BJ (cell line): ENCODE measurements around the gene MAPK11. TPM values are rescaled to one million over a fixed set of nuclear protein-coding genes. Genes with fewer than 3 reads are reported as not detected.

Experiments
- CTCF ChIA-PET: fragments of 350-600 bp; formaldehyde crosslinking; extraction: SDS; loops from one replicate; lab custom pipeline; 2021; ENCODE audit warnings: antibody characterized with exemption, inconsistent platforms; lab: Yijun Ruan, JAX
- POLR2A ChIA-PET: fragments of 300-600 bp; sonication (Branson Sonifier 250); formaldehyde crosslinking; extraction: SDS; loops from one replicate; lab custom pipeline; 2021; ENCODE audit warnings: antibody characterized with exemption; lab: Charles Lee
- DNase-seq: peaks from one replicate; pipeline ENCODE4 v3.0.0-alpha.2; 2011; ENCODE audit warnings: low read depth
- H3K27me3 ChIP-seq: 2 replicates; pipeline ENCODE4 v1.6.0; 2011; ENCODE audit warnings: low read length; ENCODE audit not compliant: control insufficient read depth, insufficient read depth
- H3K36me3 ChIP-seq: 2 replicates; pipeline ENCODE4 v1.5.1; 2011; ENCODE audit warnings: low read length; ENCODE audit not compliant: control insufficient read depth, insufficient read depth
- H3K4me3 ChIP-seq: 2 replicates; pipeline ENCODE4 v1.5.1; 2011; ENCODE audit warnings: low read depth, mild to moderate bottlenecking, control low read depth, low read length
- CTCF ChIP-seq: IDR thresholded peaks from 2 replicates; pipeline ENCODE4 v1.5.1; 2011; ENCODE audit warnings: low read depth, mild to moderate bottlenecking, control low read depth, inconsistent platforms, low read length, moderate library complexity; ENCODE audit not compliant: insufficient read depth
- polyA plus RNA-seq: library from polyadenylated mRNA; depleted of rRNA; stranded (reverse); fragments of >200 nt; gene quantifications from 2 replicates; pipeline ENCODE4 v1.2.3, GENCODE V29; 2011

MAPK11 gene
- polyA plus RNA-seq, 1 experiment, result 19.6 TPM

- H3K4me3 ChIP-seq, result no peak overlapping the region
- no peak for TF ChIP-seq CTCF
- CTCF ChIA-PET, result interaction anchor here (4.3 kb wide), 1 partner anchor 9 kb away, joined by 23 read pairs; the partner anchor contains the start of gene DENND6B
Measured at GRCh38 chr22:50317178-50317577, 47.0 kb upstream of the MAPK11 start.

GRCh38 chr22:50316114-50317065, 46.2 kb upstream of the MAPK11 start:
- TF ChIP-seq CTCF, result no peak
- Histone ChIP-seq H3K36me3 (peaks cover 2% of the 10 kb centered on the region; the same call in 1 of the 2 replicates), H3K27me3 (no peaks in the 10 kb centered on the region), H3K4me3 (no peak overlapping the region)
- ChIA-PET CTCF (interaction anchor here (4.3 kb wide), 1 partner anchor 10 kb away, joined by 23 read pairs; the partner anchor contains the start of gene DENND6B), POLR2A (no interaction called here)
- DNase-seq, result no peak

More at GRCh38 chr22:50317178-50317577, 47.0 kb upstream of the MAPK11 start:
- no peaks in the 10 kb centered on the region for H3K36me3 ChIP-seq
- no peak for DNase-seq
- POLR2A ChIA-PET, result no interaction called here
- H3K27me3 ChIP-seq, result no peaks in the 10 kb centered on the region

GRCh38 chr22:50315289-50316113, 45.3 kb upstream of the MAPK11 start:
- no peak for TF ChIP-seq CTCF
- ChIA-PET CTCF (interaction anchor here (4.3 kb wide), 1 partner anchor 11 kb away, joined by 23 read pairs; the partner anchor contains the start of gene DENND6B), POLR2A (no interaction called here)
- DNase-seq, result no peak
- H3K36me3 ChIP-seq, result peaks cover 2% of the 10 kb centered on the region; the same call in 1 of the 2 replicates
- no peaks in the 10 kb centered on the region for H3K27me3 ChIP-seq
- no peak overlapping the region for H3K4me3 ChIP-seq

GRCh38 chr22:50314455-50315288, 44.5 kb upstream of the MAPK11 start:
- TF ChIP-seq CTCF, result no peak
- POLR2A ChIA-PET, result no interaction called here
- CTCF ChIA-PET, result interaction anchor here (4.3 kb wide), 1 partner anchor 11 kb away, joined by 23 read pairs; the partner anchor contains the start of gene DENND6B

More at GRCh38 chr22:50314455-50315288, 44.5 kb upstream of the MAPK11 start:
- no peaks in the 10 kb centered on the region for H3K27me3 ChIP-seq
- DNase-seq, result no peak
- H3K4me3 ChIP-seq, result no peak overlapping the region
- peaks cover 2% of the 10 kb centered on the region; the same call in 1 of the 2 replicates for H3K36me3 ChIP-seq
